GM19455 (cell line): ENCODE results near the gene MGME1.

Source experiments
- ATAC-seq: cut with Tn5 transposase; IDR thresholded peaks from one replicate; pipeline ENCODE4 v1.9.1; 2021; ENCODE audit not compliant: unreplicated experiment

Gene MGME1

GRCh38 chr20:17940224-17940971 lies 28.4 kb upstream of the MGME1 start:
- ATAC-seq, result no peak

GRCh38 chr20:17941087-17941825 lies 27.6 kb upstream of the MGME1 start:
- ATAC-seq, result no peak

GRCh38 chr20:17941826-17942196 lies 27.0 kb upstream of the MGME1 start:
- no peak for ATAC-seq

- ATAC-seq, result peak; percentile 49
Observed at GRCh38 chr20:17943343-17943742, 25.5 kb upstream of the MGME1 start.

GRCh38 chr20:17944854-17945474 lies 23.9 kb upstream of the MGME1 start:
- ATAC-seq, result no peak

- no peak for ATAC-seq
Observed at GRCh38 chr20:17946040-17946439, 22.8 kb upstream of the MGME1 start.

GRCh38 chr20:17946572-17947473 lies 22.0 kb upstream of the MGME1 start:
- no peak for ATAC-seq

- ATAC-seq, result no peak
Observed at GRCh38 chr20:17947474-17947815, 21.4 kb upstream of the MGME1 start.

DNA sequence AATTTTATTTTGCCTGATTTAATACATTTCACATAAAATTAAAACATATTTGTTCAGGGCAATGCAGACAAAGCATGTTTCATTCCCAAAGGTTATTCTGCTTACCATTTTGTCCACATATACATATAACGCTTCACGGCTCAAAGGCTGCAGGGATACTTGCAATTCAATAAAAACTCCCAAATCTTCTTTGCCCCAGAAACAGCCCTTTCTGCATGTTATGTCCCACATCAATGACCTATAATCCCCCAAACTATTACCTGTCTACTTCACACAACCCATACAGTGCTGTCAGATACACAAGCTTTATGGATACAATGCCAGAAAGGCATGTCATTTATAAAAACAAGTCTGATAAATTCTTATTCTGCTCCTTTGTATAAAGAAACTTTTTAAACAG lies 20.4 kb upstream of the MGME1 start:
- no peak for ATAC-seq

GRCh38 chr20:17949899-17950298 lies 18.9 kb upstream of the MGME1 start:
- no peak for ATAC-seq

GRCh38 chr20:17950670-17951069 lies 18.1 kb upstream of the MGME1 start:
- no peak for ATAC-seq

DNA sequence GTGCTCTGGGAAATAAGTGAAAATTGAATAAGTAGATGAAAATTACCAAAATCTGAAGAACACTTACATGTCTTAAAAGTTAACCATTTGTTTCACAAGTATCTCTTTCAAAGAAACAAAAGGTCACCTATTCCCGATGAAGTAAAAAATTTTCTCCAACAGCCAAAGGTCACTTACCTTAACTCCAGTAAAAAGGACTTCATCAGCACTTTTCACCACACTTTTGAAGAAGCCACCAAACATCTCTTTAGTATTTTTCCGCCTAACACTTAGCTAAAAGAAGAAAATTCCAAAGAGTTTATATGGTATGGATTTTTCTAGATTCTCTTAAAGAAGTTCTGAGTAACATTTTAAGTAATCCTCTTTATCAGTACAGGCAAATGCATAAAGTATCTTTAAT lies 17.5 kb upstream of the MGME1 start:
- ATAC-seq, result no peak

GRCh38 chr20:17952692-17953684 lies 15.8 kb upstream of the MGME1 start:
- no peak for ATAC-seq

DNA sequence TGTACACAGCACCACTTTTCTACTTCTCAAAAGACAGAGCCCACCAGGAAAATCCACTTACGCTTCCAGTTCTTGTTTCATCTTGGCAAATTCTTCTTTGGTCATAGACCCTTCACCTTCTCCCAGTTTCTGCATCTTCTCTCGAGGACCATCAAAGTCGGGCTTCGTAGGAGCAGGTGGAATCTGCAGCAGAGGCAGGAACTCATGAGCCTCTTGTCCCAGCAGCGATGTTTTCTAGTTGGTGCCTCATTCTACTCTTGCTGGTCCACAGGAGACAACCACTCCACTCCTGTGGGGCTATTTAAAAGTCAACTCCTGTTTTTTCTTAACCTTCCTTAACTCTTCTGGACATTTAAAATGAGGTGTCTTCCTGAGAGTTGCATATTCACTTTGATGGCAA lies 14.9 kb upstream of the MGME1 start:
- ATAC-seq, result no peak

DNA sequence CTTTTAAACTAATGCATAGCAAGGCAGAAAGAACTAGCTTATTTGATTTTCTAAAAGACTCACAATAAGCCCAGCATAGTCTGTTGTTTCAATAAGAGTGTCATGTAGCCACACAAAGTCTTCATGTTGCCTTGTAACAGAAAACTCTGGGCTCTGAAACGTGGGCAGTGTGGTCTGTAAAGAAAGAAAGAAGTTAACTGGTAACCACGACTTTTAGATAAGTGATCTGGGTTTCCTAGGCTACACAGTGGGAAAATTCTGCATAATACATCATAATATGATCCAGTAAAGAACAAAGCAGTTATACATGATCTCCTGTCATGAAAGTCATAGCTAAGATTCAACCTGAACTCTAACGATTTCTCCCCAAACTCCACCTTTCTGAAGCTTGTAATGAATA lies 13.5 kb upstream of the MGME1 start:
- no peak for ATAC-seq

DNA sequence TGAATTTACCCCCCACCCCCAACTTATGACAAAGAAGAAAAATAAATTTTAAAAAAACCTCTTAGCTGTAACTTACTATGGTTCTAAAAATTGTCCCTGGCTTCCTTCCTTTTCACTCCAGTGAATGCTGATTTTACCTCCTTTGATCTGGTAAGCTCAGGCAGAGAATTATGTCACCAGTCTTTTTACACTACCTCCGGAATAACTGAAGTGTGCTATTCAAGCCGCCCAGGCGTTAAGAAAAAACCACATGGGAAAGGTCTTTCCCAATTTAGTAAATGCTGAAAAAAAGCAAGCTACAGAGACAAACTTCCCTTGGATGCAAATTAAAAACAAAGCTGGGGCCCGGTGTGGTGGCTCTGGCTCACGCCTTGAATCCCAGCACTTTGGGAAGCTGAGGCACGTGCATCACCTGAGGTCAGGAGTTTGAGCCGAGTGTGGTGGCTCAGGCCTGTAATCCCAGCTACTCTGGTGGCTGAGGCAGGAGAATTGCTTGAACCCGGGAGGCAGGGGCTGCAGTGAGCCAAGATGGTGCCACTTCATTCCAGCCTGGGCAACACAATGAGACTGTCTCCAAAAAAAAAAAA lies 12.6 kb upstream of the MGME1 start:
- ATAC-seq, result no peak

DNA sequence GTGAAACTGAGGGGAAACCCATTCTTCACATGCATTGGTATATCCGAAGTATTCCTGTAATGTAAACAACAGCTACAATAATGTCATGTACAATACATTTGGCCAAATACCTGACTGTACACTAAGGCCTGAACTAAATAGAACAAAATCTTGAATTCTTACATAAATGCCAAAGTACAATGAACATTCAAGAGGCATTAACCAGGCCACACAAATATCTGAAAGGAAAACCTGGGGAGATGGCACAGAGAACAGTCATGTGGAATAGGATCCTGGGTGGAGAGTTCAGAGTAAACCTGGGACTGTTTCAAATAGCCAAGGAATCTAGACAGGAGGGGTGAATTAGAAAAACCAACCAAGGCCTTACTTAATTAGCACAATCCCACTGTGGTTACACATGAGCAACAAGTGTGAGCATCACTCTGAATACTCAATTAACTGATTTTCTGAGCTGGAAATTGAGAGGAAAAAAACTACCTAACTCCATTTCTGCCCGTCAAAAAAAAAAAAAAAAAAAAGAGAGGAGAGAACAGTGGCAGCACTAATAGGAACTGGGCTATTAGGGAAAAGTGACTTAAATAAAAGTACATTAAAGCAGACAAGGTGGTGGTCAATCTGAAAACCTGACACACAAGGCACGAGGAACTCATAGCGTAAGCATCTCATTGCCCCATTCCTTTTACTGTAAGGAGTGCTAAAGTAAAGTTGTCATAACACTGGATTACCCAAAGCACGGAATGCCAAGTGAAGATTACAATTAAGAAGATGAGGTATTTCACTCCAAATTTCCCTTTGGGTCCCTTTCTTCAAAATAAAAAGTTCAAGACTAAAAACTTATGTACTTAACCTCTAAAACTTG lies 11.1 kb upstream of the MGME1 start:
- no peak for ATAC-seq

DNA sequence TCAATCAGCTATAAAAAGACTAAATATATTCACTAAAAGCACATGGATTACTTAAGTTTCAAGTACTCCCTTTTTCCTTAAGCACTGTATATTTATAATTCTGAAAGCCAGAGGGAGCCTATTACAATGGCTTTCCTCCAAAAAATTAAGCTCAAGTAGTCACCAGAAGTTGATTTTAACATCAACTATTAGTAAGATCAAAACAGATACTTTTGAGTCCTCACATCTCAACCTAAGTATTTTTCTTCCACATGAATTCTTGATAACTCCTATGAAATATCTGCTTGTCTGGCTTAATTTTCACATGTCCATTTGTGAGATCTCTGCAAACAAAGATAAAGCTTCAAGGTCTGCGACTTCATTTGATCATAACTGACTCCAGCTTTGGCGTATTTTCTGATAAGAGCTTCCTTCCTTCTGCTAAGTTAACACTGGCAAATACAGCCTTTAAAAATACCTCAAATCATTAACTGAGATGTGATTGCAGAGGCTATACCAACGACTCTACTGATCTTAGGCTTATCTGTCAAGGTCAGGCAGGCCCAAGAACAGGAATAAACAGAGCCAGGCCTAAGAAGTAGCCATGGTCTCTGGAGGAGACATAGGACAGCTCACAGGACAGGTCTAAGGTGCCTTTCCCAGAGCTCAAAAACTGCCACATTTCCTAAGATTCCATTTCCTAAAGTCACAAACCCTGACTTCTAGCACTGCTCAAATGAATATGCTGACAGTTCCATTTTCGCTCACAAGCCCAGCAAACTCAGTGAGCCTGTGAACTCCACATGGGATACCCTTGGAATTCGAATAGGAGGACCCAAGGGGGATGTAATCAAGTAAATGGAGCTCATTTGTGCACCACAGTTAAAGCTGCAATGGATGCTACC lies 10.2 kb upstream of the MGME1 start:
- ATAC-seq, result no peak
